ENCODE measurements around the gene NEGR1.
A peak's percentile ranks its signal among the peaks of the same experiment; 100 is the strongest.

The NEGR1 gene

DNA sequence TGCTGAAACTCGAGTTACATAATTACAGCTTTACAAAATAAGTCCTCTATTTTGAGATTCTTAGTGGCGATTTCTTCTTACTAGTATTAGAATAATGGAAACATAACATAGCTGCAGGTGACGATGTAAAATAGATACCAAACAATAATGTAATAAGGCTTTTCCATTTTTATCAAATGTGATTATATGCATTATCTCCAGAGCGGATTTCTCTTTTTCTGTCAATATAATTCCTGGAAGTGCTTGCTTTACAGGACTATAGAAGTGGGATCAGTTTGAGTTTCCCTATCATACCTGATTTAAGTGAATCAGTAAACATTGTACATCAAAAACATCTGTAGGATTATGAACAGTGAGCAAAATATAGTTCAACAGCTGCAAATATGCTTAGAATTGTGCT is 442.5 kb downstream of the NEGR1 start:
- no peak for DNase-seq

DNA sequence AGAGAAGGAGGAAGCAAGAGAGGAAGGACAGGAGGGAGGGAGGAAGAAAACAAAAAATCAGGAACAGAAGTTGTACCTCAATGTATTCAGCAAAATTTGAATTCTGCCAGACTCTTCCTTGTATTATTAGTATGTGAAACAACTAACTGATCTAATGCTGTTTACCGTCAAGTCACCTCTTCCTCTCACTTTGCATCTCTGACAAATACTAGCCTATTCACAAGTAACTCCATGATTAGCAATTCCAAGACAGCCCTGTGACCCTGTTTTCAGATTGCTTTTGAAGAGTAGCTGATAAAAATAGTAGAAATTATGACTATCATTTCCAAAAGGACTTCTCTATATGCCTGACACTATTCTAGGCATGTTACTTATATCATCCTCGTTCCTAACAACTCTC is 445.4 kb downstream of the NEGR1 start:
- DNase-seq, result no peak

- no peak for DNase-seq
Observed at GRCh38 chr1:71835442-71835813, 446.9 kb downstream of the NEGR1 start.

GRCh38 chr1:71834601-71835441 is 447.5 kb downstream of the NEGR1 start:
- DNase-seq, result no peak

- no peak for DNase-seq
Observed at GRCh38 chr1:71831646-71832045, 450.7 kb downstream of the NEGR1 start.

DNA sequence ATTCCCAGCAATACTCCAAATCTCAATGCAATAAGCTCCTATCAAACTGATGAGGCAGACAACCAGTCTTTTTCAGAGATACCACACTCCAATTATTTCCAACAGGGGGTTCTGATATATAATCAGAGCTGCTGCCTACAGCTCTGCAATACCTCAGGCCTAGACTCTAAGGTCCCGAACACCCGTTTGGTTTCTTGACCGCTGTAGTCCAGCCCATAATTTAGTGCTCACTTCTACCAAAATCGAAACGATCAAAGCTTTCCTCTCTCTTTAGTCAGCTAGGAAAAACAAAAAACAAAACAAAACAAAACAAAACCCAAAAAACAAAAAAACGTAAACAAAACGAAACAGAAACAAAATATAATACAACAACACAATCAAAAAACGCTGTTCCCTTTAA is 453.0 kb downstream of the NEGR1 start:
- DNase-seq, result no peak

DNA sequence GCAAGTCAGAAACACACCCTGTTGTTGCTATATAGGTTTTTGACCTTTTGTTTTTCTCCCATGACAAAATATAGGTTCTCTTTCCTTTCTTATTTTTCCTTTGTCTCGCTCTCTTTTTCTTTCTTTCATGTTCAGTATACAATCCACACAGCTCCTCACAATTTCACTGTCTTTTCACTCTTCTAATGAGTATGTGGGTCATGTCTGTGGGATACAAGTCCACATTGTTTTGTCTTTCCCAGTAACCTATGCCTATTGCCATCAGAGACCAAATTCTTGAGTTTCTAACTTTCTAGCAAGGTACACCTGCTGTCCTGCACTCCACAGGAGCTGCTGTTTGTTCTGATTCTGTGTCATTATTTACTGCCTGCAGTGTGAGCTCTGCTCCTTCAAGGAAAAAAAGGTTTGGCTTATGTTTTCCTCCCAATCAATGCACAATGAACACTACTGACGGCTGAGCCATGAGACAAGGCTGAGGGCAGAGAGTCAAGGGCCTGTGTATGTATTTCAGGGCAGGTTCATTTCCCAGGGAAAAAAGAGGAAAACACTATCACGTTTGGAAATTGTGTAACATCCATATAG is 453.8 kb downstream of the NEGR1 start:
- no peak for DNase-seq

DNA sequence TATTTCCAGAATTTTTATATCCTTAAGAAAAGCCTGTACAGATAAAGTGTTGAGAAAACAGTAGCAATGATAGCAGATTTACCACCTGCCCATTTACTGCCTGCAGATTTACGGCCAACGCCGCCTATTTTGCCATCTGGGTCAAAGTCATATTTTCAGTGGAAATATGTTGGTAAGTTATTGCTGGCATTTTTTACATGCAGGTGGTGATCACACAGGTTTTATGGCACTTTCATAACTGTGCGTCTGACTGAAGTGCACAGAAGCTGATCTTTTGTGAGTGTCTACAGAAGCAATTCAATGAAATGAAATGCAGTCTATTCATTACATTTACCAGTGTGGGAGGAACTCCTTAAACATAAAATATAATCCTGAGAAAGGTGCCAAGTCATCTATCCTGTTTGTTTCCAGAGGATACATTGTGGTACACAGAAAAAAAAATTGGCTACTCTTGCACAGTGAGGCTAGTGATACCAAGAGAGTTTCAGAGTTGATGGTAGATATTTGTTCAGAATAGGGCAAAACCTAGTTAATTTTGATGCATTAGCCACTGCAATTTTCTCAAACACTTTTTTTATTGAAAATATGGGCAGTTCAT is 458.5 kb downstream of the NEGR1 start:
- no peak for DNase-seq

GRCh38 chr1:71817028-71817427 is 465.3 kb downstream of the NEGR1 start:
- DNase-seq, result no peak

DNA sequence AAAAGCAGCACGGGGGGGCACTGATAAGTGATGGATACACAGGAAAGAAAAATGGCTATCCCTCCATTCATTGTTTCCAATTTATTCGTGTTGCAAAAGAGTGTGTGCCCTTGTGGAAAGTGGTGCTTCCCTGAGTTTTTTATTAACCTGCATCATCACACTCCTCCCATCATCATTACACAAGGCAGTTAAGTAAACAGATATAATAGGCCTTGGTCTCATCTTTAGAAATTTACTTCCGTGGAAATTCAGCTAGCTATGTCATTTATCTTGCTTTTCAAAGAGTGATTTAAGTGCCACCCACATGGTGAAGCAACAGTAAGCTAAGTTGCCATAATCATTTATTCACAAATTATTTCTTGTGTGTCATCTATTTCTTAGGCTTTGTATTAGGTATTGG is 473.3 kb downstream of the NEGR1 start:
- no peak for DNase-seq

GRCh38 chr1:71804140-71804539 is 478.2 kb downstream of the NEGR1 start:
- no peak for DNase-seq

DNA sequence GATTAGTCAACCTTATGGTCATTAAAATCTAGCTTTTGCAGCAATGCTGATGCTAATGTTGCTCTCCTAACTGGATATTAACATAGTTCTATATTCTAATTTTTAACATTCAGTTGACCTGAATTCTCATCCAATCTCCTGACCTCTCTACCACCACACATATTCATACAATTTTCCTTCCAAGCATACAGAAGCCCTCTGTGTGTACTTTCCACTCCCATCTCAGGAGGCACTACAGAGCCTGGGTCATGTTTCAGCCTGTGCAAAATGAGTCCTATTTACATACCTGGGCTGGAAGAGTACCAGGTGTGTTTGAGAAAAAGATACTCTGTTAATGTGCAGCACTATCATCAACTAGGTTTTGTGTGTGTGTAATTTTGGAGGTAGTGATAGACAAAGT is 486.3 kb downstream of the NEGR1 start:
- no peak for DNase-seq

- no peak for DNase-seq
Observed at GRCh38 chr1:71792264-71792663, 490.1 kb downstream of the NEGR1 start.

GRCh38 chr1:71788113-71788512 is 494.2 kb downstream of the NEGR1 start:
- DNase-seq, result no peak

- DNase-seq, result no peak
Observed at GRCh38 chr1:71787699-71788098, 494.6 kb downstream of the NEGR1 start.

DNA sequence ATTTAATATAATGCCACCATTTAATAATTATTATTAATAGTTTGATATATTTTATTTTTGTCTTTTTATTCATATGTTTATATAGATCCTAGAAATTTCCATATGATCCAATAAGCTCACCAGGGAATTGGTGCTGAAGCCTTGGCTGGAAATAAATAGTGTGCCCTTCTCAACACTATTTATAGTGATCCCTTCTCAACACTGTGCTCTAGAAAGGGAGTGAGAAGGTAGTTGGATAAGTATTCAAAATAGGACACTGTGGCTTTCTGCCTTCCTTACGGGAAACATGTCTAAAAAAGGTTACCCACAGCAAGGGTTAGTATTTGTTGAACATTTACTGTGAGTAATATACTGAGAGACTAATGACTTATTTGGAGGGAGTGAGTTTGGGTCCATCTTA is 496.1 kb downstream of the NEGR1 start:
- DNase-seq, result no peak

GRCh38 chr1:71785450-71785849 is 496.9 kb downstream of the NEGR1 start:
- no peak for DNase-seq

- no peak for DNase-seq
Observed at GRCh38 chr1:71785000-71785399, 497.3 kb downstream of the NEGR1 start.

DNA sequence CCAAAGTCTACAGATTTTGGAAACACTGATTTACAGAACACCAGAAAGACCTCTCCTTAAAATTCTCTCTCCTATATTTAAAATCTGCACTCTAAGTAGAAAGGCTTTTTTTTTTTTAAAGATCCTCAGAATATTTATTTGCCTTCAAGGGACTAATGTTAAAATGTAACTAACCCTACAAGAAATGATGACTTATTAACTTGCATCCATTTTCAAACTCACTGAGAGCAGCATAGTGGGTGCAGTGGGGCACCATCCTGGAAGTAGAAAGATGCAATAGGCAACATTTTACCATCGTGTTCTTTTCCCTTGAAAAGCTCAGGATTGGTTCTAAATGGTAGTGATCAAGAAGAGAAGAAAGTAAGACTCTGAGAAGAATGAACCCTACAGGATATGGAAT is 498.1 kb downstream of the NEGR1 start:
- DNase-seq, result no peak

DNA sequence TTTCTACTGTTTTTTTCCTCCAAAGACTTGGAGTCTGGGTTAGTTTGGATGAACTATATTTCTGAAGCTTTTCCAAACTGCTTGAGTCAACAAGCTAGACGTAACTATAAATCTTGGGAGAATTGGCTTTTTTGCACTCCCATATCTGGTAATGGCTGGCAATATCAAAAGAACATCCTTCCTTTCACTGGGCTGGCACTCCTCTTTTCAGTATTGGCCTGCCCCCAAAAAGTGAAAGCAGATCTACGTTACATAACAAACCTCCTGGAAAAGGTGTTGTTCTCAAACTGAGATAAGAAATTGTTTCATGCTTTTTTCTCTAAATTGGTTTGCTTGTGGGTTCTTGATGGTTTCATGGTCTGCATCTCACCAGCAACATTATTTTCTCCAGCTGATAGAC is 499.3 kb downstream of the NEGR1 start:
- DNase-seq, result no peak

DNA sequence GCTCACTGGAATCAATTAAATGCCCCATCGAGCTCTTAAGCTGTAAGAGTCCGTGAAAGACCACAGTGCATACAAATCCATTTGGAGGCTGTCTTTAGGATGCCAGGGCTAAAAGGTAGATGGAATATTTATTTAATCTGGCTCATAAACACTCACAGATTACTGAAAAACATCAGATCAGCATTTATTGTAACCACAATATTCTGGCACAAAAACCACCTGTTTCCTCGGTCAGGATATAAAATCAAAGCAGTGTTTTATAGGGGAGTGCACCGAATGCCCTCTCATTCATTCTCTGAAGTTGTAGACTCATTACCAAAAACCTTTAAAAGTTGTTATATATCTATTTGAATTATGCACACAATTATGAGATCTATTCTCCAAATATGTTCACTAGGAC is 500.9 kb downstream of the NEGR1 start:
- DNase-seq, result no peak

- DNase-seq, result peak in 1 of 5 experiments; percentile 32
Observed at GRCh38 chr1:71780681-71781080, 501.7 kb downstream of the NEGR1 start.

GRCh38 chr1:71778940-71779339 is 503.4 kb downstream of the NEGR1 start:
- DNase-seq, result no peak

DNA sequence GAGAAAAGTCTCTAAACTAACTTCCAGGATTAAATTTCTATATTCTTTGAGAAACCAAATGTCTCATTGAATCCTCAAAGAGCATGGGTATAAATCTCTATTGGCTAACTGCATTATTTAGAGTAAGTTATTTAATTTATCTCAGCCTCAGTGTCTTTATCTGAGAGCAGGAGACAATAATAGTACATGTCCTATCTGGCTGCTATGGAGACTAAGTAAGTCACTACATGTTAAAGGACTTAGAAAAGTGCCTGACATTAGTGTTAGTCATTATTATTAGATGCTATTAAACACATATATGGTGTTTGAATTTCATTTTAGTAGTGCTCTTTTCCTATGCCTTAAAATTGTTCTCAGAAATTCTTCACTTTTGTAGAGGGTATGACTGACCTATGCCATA is 505.2 kb downstream of the NEGR1 start:
- DNase-seq, result no peak
